Activated T-cell treated with anti-CD3 and anti-CD28 coated beads, Interleukin-2, amount 50 U/mL, for 72 hours (primary cell): ENCODE results near the gene PRKN. TPM values are rescaled to one million over a fixed set of nuclear protein-coding genes. Genes with fewer than 3 reads are reported as not detected.
A peak's percentile ranks its signal among the peaks of the same experiment; 100 is the strongest.

Source experiments
- ATAC-seq, 2 donors: fragments of 150-1000 bp; cut with Tn5 transposase; replicated peaks in 1 of 2; 2 replicates each; pipeline ENCODE4 v1.10.0; 2021; ENCODE audit warnings: moderate library complexity in 2 of 2, mild to moderate bottlenecking in 1 of 2
- DNase-seq, 2 donors: peaks; one replicate each; pipeline ENCODE4 v3.0.0; 2021 to 2022; ENCODE audit warnings: mixed read lengths in 1 of 2
- H3K27ac Mint-ChIP-seq: one replicate; pipeline ENCODE4 v1.8.0; 2022; ENCODE audit warnings: mild to moderate bottlenecking, moderate library complexity, mixed read lengths
- H3K27me3 Mint-ChIP-seq: one replicate; pipeline ENCODE4 v1.8.0; 2022; ENCODE audit warnings: low read depth, mixed read lengths
- H3K36me3 Mint-ChIP-seq, 2 donors: one replicate each; pipeline ENCODE4 v1.8.0; 2022; ENCODE audit warnings: mixed read lengths in 2 of 2, mild to moderate bottlenecking in 1 of 2; ENCODE audit not compliant: insufficient read depth in 2 of 2
- H3K4me1 Mint-ChIP-seq: one replicate; pipeline ENCODE4 v1.8.0; 2022; ENCODE audit warnings: low read depth, mixed read lengths
- H3K4me3 Mint-ChIP-seq, 2 donors: one replicate each; pipeline ENCODE4 v1.8.0; 2022; ENCODE audit warnings: mild to moderate bottlenecking in 2 of 2, mixed read lengths in 2 of 2, moderate library complexity in 2 of 2
- H3K9me3 Mint-ChIP-seq, 2 donors: one replicate each; pipeline ENCODE4 v1.8.0; 2022; ENCODE audit warnings: mixed read lengths in 2 of 2
- total RNA-seq, 2 donors: library from RNA; stranded (reverse); gene quantifications; one replicate each; pipeline ENCODE4 v1.2.3, GENCODE V29; 2022

Gene PRKN
- total RNA-seq, 2 donors from 2014 or later: 2.5 to 2.8 TPM

DNA sequence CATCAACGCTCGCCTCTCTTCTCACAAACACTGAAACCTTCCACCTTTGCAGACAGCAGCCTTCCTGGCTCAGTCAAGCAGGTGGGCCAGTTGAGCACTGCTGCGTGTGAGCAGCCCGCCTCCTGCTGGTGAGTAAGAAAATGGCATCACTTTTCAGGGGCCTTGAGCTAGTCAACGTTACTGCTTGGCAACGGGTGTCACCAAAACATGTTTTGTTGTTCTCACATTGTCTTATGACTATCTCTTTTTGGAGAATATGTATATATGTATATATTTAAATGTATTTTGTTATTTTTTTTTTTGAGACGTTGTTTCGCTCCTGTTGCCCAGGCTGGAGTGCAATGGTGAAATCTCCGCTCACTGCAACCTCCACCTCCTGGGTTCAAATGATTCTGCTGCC is 1356.7 kb downstream of the PRKN start:
- Mint-ChIP-seq H3K4me1 (no peaks in the 10 kb centered on the region), H3K4me3 (no peak overlapping the region)

DNA sequence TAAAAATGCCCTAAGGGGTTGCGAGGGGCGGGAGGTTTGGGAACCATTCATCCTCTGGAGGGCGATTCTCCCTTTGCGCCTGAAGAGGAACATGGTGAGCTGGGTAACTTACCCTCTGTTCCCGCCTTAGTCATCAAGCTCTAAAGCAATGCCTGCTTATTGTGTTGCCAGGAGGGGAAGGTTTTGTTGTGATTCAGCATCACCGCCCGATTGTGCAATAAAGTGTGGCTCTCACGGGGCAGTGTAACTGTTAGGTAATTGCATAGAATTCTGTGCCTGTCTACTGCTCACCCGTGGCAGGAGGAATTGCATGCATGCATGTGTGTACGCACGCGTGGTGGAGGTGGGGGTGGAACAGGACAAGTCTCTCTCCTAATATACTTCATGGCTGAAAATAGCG is 1358.2 kb downstream of the PRKN start:
- H3K4me3 Mint-ChIP-seq: no peak overlapping the region
- H3K36me3 Mint-ChIP-seq: no peaks in the 10 kb centered on the region
- no peaks in the 10 kb centered on the region for H3K9me3 Mint-ChIP-seq
- no peaks in the 10 kb centered on the region for H3K4me1 Mint-ChIP-seq
- ATAC-seq (no peak), DNase-seq (no peak)
- H3K27me3 Mint-ChIP-seq: no peaks in the 10 kb centered on the region
- H3K27ac Mint-ChIP-seq: no peak overlapping the region

More for the DNA sequence above, 1356.7 kb downstream of the PRKN start:
- H3K9me3 Mint-ChIP-seq: no peaks in the 10 kb centered on the region
- ATAC-seq: peak; percentile 81 to 91
- DNase-seq: peak; percentile 67 to 76
- no peaks in the 10 kb centered on the region for H3K36me3 Mint-ChIP-seq
- no peaks in the 10 kb centered on the region for H3K27me3 Mint-ChIP-seq
- H3K27ac Mint-ChIP-seq: no peak overlapping the region

DNA sequence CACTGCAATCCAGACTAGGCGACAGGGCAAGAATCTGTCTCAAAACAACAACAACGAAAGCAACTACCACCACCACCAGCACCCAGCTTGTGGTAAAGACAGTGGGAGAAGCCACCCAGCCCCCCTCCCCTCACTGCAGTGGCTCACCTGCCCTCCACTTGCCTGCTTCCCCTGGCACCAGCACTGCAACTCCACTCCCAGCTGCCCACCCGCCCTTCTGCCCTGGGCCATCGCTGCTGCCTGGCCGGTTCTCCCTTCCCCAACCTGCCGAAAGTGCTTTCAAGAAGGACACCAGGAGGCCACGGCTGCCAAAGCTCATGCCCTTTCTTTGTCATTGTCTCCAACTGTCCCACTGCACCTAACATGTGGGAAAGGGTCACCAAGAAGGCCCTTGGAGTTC is 1359.1 kb downstream of the PRKN start:
- Mint-ChIP-seq H3K4me3 (no peak overlapping the region), H3K27me3 (no peaks in the 10 kb centered on the region), H3K9me3 (no peaks in the 10 kb centered on the region), H3K27ac (no peak overlapping the region), H3K4me1 (no peaks in the 10 kb centered on the region), H3K36me3 (peaks cover 0 to 1% of the 10 kb centered on the region in 2 donors)
- no peak for ATAC-seq
- DNase-seq: no peak

DNA sequence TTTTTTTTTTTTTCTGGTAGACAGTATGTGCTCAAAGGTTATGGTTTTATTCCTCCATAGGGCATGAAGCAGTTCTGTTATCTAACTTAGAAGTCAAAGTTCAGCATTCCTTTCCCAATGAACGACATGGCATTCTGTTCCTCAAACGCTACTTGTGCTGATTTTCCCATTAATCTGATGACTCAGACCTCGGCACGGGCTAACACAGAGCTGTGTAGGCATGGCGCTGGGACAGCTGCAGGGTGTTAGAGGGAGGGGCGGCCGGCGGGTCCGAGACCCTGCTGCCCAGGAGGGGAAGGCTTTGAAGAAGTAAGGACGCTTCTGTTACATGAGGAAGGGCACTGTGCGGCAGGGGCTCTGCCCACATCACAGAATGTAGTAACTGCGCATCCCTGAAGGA is 1360.1 kb downstream of the PRKN start:
- Mint-ChIP-seq H3K4me3 (no peak overlapping the region), H3K9me3 (peaks cover 0 to 3% of the 10 kb centered on the region in 2 donors), H3K27ac (no peak overlapping the region), H3K27me3 (no peaks in the 10 kb centered on the region), H3K36me3 (peaks cover 2 to 5% of the 10 kb centered on the region in 2 donors), H3K4me1 (no peaks in the 10 kb centered on the region)
- DNase-seq (no peak), ATAC-seq (no peak)

DNA sequence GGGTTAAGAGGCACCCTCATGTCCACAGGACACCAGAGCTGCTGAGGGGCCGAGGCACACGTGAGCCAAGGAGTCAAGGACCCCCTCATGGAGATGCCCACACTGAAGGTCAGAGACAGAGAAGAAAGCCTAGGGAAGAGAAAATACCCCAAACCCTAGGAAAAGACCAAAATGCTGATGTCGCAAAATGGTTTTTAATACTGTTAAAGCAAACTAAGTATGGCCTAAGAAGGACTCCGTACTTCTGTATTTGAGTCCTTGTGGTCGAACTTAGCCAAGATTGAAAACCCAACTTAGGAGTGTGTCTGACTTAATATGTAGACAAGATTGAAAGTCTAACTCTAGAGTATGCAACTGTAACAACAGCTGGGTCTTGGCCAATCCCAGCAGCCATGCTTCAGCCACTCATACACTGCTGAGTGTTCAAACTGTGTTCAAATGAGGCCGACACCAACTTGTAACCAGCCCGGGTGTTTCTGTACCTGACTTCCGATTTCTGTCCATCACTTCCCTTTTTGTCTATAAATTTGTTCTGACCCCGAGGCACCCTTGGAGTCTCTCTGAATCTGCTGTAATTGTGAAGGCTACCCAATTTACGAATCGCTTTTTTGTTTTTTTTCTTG is 1361.2 kb downstream of the PRKN start:
- Mint-ChIP-seq H3K9me3 (peaks cover 0 to 3% of the 10 kb centered on the region in 2 donors), H3K4me1 (no peaks in the 10 kb centered on the region), H3K27me3 (no peaks in the 10 kb centered on the region), H3K4me3 (no peak overlapping the region), H3K36me3 (peaks cover 2 to 5% of the 10 kb centered on the region in 2 donors), H3K27ac (no peak overlapping the region)
- DNase-seq (no peak), ATAC-seq (no peak)

DNA sequence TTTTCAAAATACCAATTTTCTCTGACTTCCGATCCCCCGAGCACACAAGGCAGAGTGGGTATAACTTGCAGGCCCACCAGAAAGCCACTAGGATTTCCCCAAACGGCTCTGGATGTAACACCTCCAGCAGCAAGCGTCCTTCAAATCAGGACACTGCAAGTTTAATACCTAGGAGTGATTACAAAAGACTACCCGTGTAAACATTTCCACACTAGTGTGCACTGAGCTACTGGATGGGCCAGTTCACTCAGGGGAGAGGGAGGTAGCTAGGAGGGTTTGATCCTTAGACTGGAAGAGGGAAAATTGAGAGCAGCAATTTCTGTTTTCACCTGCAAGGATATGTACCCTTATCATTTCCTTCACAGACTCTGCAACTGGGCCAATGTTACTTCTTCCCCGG is 1361.9 kb downstream of the PRKN start:
- ATAC-seq (no peak), DNase-seq (no peak)
- no peak overlapping the region for H3K4me3 Mint-ChIP-seq
- H3K27me3 Mint-ChIP-seq: no peaks in the 10 kb centered on the region
- no peaks in the 10 kb centered on the region for H3K4me1 Mint-ChIP-seq
- no peak overlapping the region for H3K27ac Mint-ChIP-seq
- peaks cover 2 to 5% of the 10 kb centered on the region in 2 donors for H3K36me3 Mint-ChIP-seq
- peaks cover 0 to 3% of the 10 kb centered on the region in 2 donors for H3K9me3 Mint-ChIP-seq

DNA sequence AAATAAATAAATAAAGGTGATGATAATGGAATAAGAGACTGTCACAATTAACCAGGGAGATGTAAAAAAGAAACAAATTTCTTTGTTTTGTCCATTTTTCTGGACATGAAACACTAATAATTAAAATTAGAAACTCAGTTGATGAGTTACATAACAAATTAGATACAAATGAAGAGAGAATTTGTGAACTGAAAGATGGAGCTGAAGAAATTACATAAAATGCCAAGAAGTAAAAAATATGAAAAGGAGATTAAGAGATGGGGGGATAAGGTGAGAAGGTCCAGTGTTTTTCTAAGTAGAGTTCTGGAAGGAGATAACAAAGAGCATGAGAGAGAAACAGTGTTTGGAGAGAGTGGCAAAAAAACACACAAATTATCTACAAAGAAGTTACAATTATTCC is 1364.3 kb downstream of the PRKN start:
- no peak for ATAC-seq
- H3K27me3 Mint-ChIP-seq: no peaks in the 10 kb centered on the region
- H3K4me3 Mint-ChIP-seq: no peak overlapping the region
- peaks cover 2 to 5% of the 10 kb centered on the region in 2 donors for H3K36me3 Mint-ChIP-seq
- H3K27ac Mint-ChIP-seq: no peak overlapping the region
- H3K4me1 Mint-ChIP-seq: no peaks in the 10 kb centered on the region
- peaks cover 0 to 3% of the 10 kb centered on the region in 2 donors for H3K9me3 Mint-ChIP-seq
- no peak for DNase-seq

DNA sequence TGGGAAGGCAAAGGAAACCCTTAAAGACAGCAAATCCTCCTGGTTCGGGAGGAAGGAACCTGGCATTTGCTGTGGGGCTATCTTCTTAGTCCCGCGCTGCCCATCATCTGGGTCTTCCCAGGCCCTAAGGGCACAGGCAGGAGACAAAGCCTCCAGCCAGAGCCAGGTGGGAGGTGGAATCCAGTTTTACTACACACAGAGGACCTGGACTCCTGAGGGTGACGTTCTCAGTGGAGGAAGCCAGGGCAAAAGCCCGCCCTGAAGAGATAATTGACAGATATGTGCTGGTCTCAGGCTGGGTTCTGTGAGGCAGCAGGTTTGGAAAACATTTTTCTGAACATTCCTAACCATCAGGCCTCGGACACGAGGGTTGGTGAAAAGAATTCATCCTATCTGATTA is 1365.3 kb downstream of the PRKN start:
- H3K27ac Mint-ChIP-seq: no peak overlapping the region
- no peak overlapping the region for H3K4me3 Mint-ChIP-seq
- H3K4me1 Mint-ChIP-seq: no peaks in the 10 kb centered on the region
- H3K9me3 Mint-ChIP-seq: peaks cover 0 to 3% of the 10 kb centered on the region in 2 donors
- no peaks in the 10 kb centered on the region for H3K27me3 Mint-ChIP-seq
- DNase-seq (no peak), ATAC-seq (no peak)
- H3K36me3 Mint-ChIP-seq: peaks cover 2 to 5% of the 10 kb centered on the region in 2 donors

DNA sequence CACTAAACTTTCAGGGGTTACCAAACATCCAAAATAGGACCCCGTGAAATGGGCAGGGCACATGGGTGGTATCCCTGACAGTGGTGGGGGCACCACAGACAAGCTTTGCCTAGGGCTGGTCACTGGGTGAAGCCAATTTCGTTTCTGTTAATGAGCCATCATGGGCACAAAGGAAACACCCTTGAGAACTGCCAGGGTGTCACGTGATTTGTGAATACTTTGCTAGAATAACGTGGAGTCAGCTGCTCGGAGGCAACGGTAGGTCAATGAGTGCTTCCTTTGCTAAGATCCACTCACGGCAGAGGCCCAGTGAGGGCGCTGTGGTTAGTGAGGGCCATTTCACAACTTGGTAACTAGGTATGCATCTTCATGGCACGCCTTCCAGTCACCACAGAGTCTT is 1366.0 kb downstream of the PRKN start:
- peaks cover 2 to 5% of the 10 kb centered on the region in 2 donors for H3K36me3 Mint-ChIP-seq
- no peak for ATAC-seq
- H3K4me1 Mint-ChIP-seq: peaks cover 3% of the 10 kb centered on the region
- no peaks in the 10 kb centered on the region for H3K27me3 Mint-ChIP-seq
- H3K4me3 Mint-ChIP-seq: no peak overlapping the region
- no peak overlapping the region for H3K27ac Mint-ChIP-seq
- peaks cover 0 to 3% of the 10 kb centered on the region in 2 donors for H3K9me3 Mint-ChIP-seq
- DNase-seq: no peak

DNA sequence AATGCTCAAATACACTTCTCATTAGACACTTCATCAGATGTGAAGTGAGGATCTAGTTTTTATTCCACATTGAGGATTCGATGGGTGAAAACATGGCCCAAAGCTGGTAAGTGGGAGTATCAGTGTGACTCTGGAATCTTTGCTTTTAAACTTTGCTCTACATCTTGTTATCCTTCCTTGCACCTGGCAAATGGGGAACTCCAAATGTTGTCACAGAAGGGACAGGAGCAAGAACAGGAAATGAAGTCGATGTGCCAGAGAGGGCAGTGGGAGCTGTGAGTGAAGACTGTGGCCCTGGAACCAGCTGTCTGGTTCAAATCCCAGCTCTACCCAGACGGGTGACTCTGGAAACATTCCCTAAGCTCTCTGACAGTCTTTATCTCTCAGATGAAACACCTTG is 1367.0 kb downstream of the PRKN start:
- Mint-ChIP-seq H3K27ac (no peak overlapping the region), H3K36me3 (peaks cover 2 to 5% of the 10 kb centered on the region in 2 donors), H3K4me3 (no peak overlapping the region), H3K4me1 (peaks cover 4% of the 10 kb centered on the region), H3K9me3 (peaks cover 0 to 3% of the 10 kb centered on the region in 2 donors), H3K27me3 (no peaks in the 10 kb centered on the region)
- DNase-seq: no peak
- ATAC-seq: no peak

DNA sequence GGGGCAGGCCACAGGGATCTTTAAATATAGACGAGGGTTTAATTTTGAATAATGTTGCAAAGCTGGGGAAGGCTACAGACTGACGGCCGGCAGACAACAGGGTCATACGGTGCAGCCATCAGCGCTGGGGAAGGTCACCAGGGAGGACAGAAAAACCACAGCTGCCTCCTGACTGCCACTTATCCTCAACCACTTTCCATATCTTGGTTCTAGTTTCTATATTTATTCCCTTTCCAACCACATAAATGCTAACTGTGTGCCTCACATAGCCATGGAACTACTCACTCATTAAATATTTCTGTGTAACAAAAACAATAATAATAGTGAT is 1368.0 kb downstream of the PRKN start:
- Mint-ChIP-seq H3K27me3 (no peaks in the 10 kb centered on the region), H3K4me3 (no peak overlapping the region), H3K4me1 (peaks cover 4% of the 10 kb centered on the region), H3K9me3 (peaks cover 0 to 3% of the 10 kb centered on the region in 2 donors), H3K36me3 (peaks cover 2 to 5% of the 10 kb centered on the region in 2 donors), H3K27ac (no peak overlapping the region)
- ATAC-seq (no peak), DNase-seq (no peak)

DNA sequence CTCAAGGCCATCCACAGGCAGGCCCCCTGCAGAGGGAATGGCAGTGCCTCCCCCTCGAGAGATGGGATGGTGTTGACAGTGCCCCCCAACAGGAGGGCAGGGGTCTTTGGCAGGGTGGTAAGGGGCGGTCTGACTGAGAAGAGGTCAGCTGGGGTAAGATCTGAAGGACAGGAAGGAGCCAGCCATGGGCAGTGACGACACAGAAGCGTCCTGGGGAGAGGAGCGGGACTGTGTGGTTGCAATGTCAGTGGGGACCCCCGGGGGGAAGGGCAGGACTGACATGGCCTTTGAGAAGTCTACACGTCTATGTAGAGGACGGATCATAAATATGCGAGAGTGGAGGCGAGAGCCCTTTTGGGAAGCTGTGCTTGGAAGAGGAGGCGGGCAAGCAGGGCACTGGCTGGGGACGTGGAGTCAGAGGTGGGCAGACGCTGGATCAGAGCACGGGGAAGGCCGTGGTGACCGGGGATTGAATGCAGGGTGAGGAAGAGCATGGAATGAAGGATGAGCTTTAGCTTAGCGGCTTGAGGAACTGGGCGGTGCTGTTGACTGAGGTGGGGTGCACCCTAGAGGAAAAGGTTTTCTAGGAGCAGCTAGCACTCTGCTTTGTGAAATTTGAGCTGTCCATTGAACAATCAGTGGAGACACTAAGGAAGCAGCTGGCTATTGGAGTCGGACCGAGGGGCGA is 1371.3 kb downstream of the PRKN start:
- H3K36me3 Mint-ChIP-seq: no peaks in the 10 kb centered on the region
- ATAC-seq (no peak), DNase-seq (no peak)
- peaks cover 4% of the 10 kb centered on the region for H3K4me1 Mint-ChIP-seq
- no peak overlapping the region for H3K4me3 Mint-ChIP-seq
- no peaks in the 10 kb centered on the region for H3K27me3 Mint-ChIP-seq
- H3K27ac Mint-ChIP-seq: no peak overlapping the region
- no peaks in the 10 kb centered on the region for H3K9me3 Mint-ChIP-seq

DNA sequence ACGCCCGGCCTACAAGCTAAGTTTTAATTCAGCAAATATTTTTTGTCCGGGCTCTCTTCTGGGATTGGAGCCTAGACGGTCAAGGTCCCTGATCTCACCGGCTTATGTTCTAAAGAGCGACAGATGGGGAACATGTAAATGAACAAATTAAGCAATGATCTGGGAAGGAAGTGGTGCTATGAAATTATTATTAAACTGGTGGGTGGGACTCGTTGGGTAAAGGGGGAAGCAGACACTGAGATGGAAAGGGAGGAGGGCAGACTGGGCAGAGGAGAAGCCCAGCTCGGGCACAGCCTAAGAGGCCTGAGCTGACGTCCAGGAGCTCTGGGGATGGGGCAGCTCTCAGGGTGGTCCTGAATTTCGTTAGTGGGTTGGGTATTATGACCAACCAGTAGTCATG is 1371.9 kb downstream of the PRKN start:
- H3K9me3 Mint-ChIP-seq: no peaks in the 10 kb centered on the region
- ATAC-seq (no peak), DNase-seq (no peak)
- no peak overlapping the region for H3K27ac Mint-ChIP-seq
- H3K36me3 Mint-ChIP-seq: no peaks in the 10 kb centered on the region
- H3K4me3 Mint-ChIP-seq: no peak overlapping the region
- peaks cover 4% of the 10 kb centered on the region for H3K4me1 Mint-ChIP-seq
- no peaks in the 10 kb centered on the region for H3K27me3 Mint-ChIP-seq

DNA sequence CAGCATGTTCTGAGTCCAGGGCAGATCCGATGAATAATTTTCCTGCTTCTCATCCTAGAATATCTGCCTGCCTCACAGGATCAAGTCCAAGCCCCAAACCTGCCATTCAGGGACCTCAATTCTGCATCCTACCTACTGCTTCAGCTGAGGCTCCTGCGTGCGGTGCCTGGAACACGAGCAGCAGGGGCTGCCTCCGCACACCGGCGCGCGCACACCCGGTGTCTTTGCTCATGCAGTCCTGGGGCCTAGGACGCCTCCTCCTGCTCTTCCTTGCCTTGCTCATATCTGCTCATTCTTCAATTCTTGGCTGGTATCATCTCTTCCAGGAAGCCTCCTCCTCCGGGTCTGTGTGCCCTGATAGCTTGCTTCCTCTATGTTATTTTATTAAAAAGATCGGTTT is 1372.6 kb downstream of the PRKN start:
- H3K27ac Mint-ChIP-seq: no peak overlapping the region
- H3K9me3 Mint-ChIP-seq: no peaks in the 10 kb centered on the region
- H3K4me3 Mint-ChIP-seq: no peak overlapping the region
- H3K4me1 Mint-ChIP-seq: peaks cover 4% of the 10 kb centered on the region
- ATAC-seq: no peak
- H3K27me3 Mint-ChIP-seq: no peaks in the 10 kb centered on the region
- no peaks in the 10 kb centered on the region for H3K36me3 Mint-ChIP-seq
- DNase-seq: no peak
